SK-N-MC (cell line): ENCODE measurements around the gene TRIP10.
"Not testable (repeated sequence)": the region's sequence is repeated elsewhere in the genome, so short reads cannot be mapped to it uniquely, and the experiment has no call there.

ENCODE experiments used
- DNase-seq: peaks from one replicate; pipeline ENCODE4 v3.0.0-alpha.2; 2011; ENCODE audit warnings: low read depth, low spot score
- H3K27ac ChIP-seq: fragments of 200-600 bp; sonication (generic); 2 replicates; pipeline ENCODE4 v1.5.1; 2016; ENCODE audit warnings: mixed run types
- H3K36me3 ChIP-seq: fragments of 200-600 bp; sonication (generic); 2 replicates; pipeline ENCODE4 v1.6.1; 2017; ENCODE audit warnings: antibody characterized with exemption, low read length, mixed read lengths; ENCODE audit not compliant: insufficient read depth
- H3K4me3 ChIP-seq: fragments of 200-600 bp; sonication (generic); 2 replicates; pipeline ENCODE4 v1.5.1; 2016
- H3K9ac ChIP-seq: fragments of 200-600 bp; sonication (generic); 2 replicates; pipeline ENCODE4 v1.8.0; 2017; ENCODE audit warnings: mixed run types, mixed read lengths; ENCODE audit not compliant: insufficient read length
- H3K9me3 ChIP-seq: fragments of 200-600 bp; sonication (generic); 2 replicates; pipeline ENCODE4 v1.6.1; 2017; ENCODE audit warnings: low read depth, mild to moderate bottlenecking, antibody characterized with exemption, low read length, moderate library complexity, mixed read lengths
- EZH2 ChIP-seq: fragments of 200-600 bp; sonication (generic); IDR thresholded peaks from one replicate; pipeline ENCODE4 v1.6.1; 2017; ENCODE audit warnings: antibody characterized with exemption
- FOXP2 ChIP-seq: optimal IDR thresholded peaks from 2 replicates; pipeline ENCODE3; 2011; ENCODE audit warnings: mild to moderate bottlenecking, moderate library complexity; ENCODE audit not compliant: insufficient read depth; ENCODE audit errors: extremely low read length, control extremely low read depth
- POLR2AphosphoS5 ChIP-seq: IDR thresholded peaks from 2 replicates; pipeline ENCODE4 v1.6.1; 2012; ENCODE audit warnings: mild to moderate bottlenecking, low read depth, low read length, borderline replicate concordance

Gene TRIP10

GRCh38 chr19:6772028-6772865 is 32.8 kb downstream of the TRIP10 start, which contains the start of gene VAV1:
VAV1 (plus strand) TSS chr19:6772708; CDS start chr19:6772808, 100 bp downstream.
- no peak for DNase-seq
- TF ChIP-seq EZH2 (no peak), FOXP2 (no peak), POLR2AphosphoS5 (no peak)
- Histone ChIP-seq H3K9me3 (no peaks in the 10 kb centered on the region), H3K9ac (no peak within 1 kb of the TSS), H3K36me3 (no peaks in the 10 kb centered on the region), H3K4me3 (peak within 1 kb of the TSS; percentile 71), H3K27ac (peak within 1 kb of the TSS; percentile 89)

- Histone ChIP-seq H3K9ac (no peak overlapping the region), H3K27ac (peak overlapping the region; percentile 89), H3K9me3 (no peaks in the 10 kb centered on the region), H3K36me3 (no peaks in the 10 kb centered on the region), H3K4me3 (peak overlapping the region; percentile 71)
- DNase-seq = no peak
- TF ChIP-seq EZH2 (no peak), POLR2AphosphoS5 (no peak), FOXP2 (no peak)
These were observed 33.4 kb downstream of the TRIP10 start for GRCh38 chr19:6772866-6773322.

- DNase-seq = peak; percentile 53
- Histone ChIP-seq H3K4me3 (peak overlapping the region; percentile 71), H3K36me3 (no peaks in the 10 kb centered on the region), H3K27ac (peak overlapping the region; percentile 89), H3K9ac (no peak overlapping the region), H3K9me3 (no peaks in the 10 kb centered on the region)
- TF ChIP-seq EZH2 (no peak), FOXP2 (no peak), POLR2AphosphoS5 (peak; percentile 26; the same call in 1 of the 2 replicates)
These were observed 33.9 kb downstream of the TRIP10 start for GRCh38 chr19:6773323-6773931.

GRCh38 chr19:6774821-6775707 is 35.6 kb downstream of the TRIP10 start:
- no peak overlapping the region for H3K4me3 ChIP-seq
- no peak for DNase-seq
- H3K9ac ChIP-seq = no peak overlapping the region
- no peaks in the 10 kb centered on the region for H3K9me3 ChIP-seq
- no peaks in the 10 kb centered on the region for H3K36me3 ChIP-seq
- H3K27ac ChIP-seq = no peak overlapping the region
- TF ChIP-seq EZH2 (no peak), POLR2AphosphoS5 (no peak), FOXP2 (no peak)

GRCh38 chr19:6776045-6776444 is 36.6 kb downstream of the TRIP10 start:
- not testable (repeated sequence) for H3K4me3 ChIP-seq, H3K9ac ChIP-seq, H3K36me3 ChIP-seq, H3K9me3 ChIP-seq, DNase-seq, H3K27ac ChIP-seq

- H3K27ac ChIP-seq = no peak overlapping the region
- H3K36me3 ChIP-seq = no peaks in the 10 kb centered on the region
- H3K9me3 ChIP-seq = no peaks in the 10 kb centered on the region
- no peak overlapping the region for H3K4me3 ChIP-seq
- H3K9ac ChIP-seq = no peak overlapping the region
- no peak for DNase-seq
- TF ChIP-seq FOXP2 (no peak), EZH2 (no peak), POLR2AphosphoS5 (no peak)
These were observed 37.5 kb downstream of the TRIP10 start for GRCh38 chr19:6776999-6777398.

- H3K27ac ChIP-seq = no peak overlapping the region
- DNase-seq = no peak
- H3K36me3 ChIP-seq = no peaks in the 10 kb centered on the region
- no peaks in the 10 kb centered on the region for H3K9me3 ChIP-seq
- no peak overlapping the region for H3K9ac ChIP-seq
- TF ChIP-seq FOXP2 (no peak), EZH2 (no peak), POLR2AphosphoS5 (no peak)
- no peak overlapping the region for H3K4me3 ChIP-seq
These were observed 38.0 kb downstream of the TRIP10 start for GRCh38 chr19:6777434-6777833.

- Histone ChIP-seq H3K27ac (no peak overlapping the region), H3K4me3 (no peak overlapping the region), H3K9me3 (no peaks in the 10 kb centered on the region), H3K36me3 (no peaks in the 10 kb centered on the region), H3K9ac (no peak overlapping the region)
- DNase-seq = no peak
- TF ChIP-seq POLR2AphosphoS5 (no peak), EZH2 (no peak), FOXP2 (no peak)
These were observed 38.9 kb downstream of the TRIP10 start for GRCh38 chr19:6778386-6778785.
